B cell (primary cell): ENCODE results near the gene DDX23. TPM values are rescaled to one million over a fixed set of nuclear protein-coding genes. Genes with fewer than 3 reads are reported as not detected.

Experiments
- ATAC-seq: fragments of 200-7000 bp; cut with Tn5 transposase; one replicate; pipeline ENCODE4 v1.10.0; 2021; ENCODE audit warnings: low read depth, mild to moderate bottlenecking, moderate number of reproducible peaks, moderate library complexity
- CTCF ChIA-PET: fragments of 350-600 bp; sonication (Branson Sonifier 250); formaldehyde crosslinking; loops from one replicate; lab custom pipeline; 2021; ENCODE audit warnings: antibody characterized with exemption, inconsistent platforms; lab: Charles Lee
- POLR2A ChIA-PET: fragments of 350-600 bp; sonication (Branson Sonifier 250); formaldehyde crosslinking; loops from one replicate; lab custom pipeline; 2021; ENCODE audit warnings: antibody characterized with exemption; lab: Charles Lee
- DNase-seq: peaks from one replicate; pipeline ENCODE4 v3.0.0; 2013
- H2AFZ ChIP-seq: 2 replicates; pipeline ENCODE4 v1.6.1; 2012; ENCODE audit warnings: mild to moderate bottlenecking, low read depth, low read length; ENCODE audit not compliant: insufficient read depth, poor library complexity, severe bottlenecking
- H3K27ac ChIP-seq, 2 donors: 1 replicate in 1 of 2; 2 replicates in 1 of 2; pipeline ENCODE4 v1.5.1; 2012 to 2013; ENCODE audit warnings: low read length in 2 of 2, mild to moderate bottlenecking in 2 of 2, moderate library complexity in 1 of 2
- H3K27me3 ChIP-seq, 4 experiments: fragments of 200-600 bp in 1 of 4; sonication (generic) in 1 of 4; replicated peaks in 1 of 4; 1 replicate in 2 of 4; 2 replicates in 2 of 4; pipeline versions ENCODE4 v1.6.1 to v1.7.0; 2013 to 2016; ENCODE audit warnings: low read length in 3 of 4, mild to moderate bottlenecking in 2 of 4, mixed read lengths in 1 of 4, moderate library complexity in 1 of 4; ENCODE audit not compliant: insufficient read depth in 4 of 4, control insufficient read depth in 3 of 4; ENCODE audit errors: control extremely low read depth in 1 of 4
- H3K36me3 ChIP-seq, 2 experiments: replicated peaks in 1 of 2; 1 replicate in 1 of 2; 2 replicates in 1 of 2; pipeline versions ENCODE4 v1.6.1 to v1.7.1; 2013; ENCODE audit warnings: low read length in 1 of 2; ENCODE audit not compliant: insufficient read depth in 2 of 2, control insufficient read depth in 1 of 2; ENCODE audit errors: control extremely low read depth in 1 of 2, extremely low read depth in 1 of 2
- H3K4me1 ChIP-seq, 2 donors: fragments of 200-600 bp in 1 of 2; sonication (generic) in 1 of 2; 1 replicate in 1 of 2; 2 replicates in 1 of 2; pipeline versions ENCODE4 v1.5.1 to v1.6.1; 2013 to 2017; ENCODE audit warnings: low read length in 2 of 2; ENCODE audit not compliant: control insufficient read depth in 2 of 2, insufficient read depth in 2 of 2
- H3K4me2 ChIP-seq: replicated peaks from 2 replicates; pipeline ENCODE3; 2012; ENCODE audit warnings: mild to moderate bottlenecking, low read depth, low read length; ENCODE audit not compliant: poor library complexity, severe bottlenecking
- H3K4me3 ChIP-seq, 5 experiments: fragments of 200-600 bp in 1 of 5; sonication (generic) in 1 of 5; 1 replicate in 3 of 5; 2 replicates in 2 of 5; pipeline versions ENCODE4 v1.5.1 to v1.7.0; 2011 to 2016; ENCODE audit warnings: low read length in 4 of 5, mild to moderate bottlenecking in 4 of 5, low read depth in 2 of 5, control low read depth in 1 of 5, moderate library complexity in 1 of 5; ENCODE audit not compliant: insufficient read depth in 1 of 5; ENCODE audit errors: control extremely low read depth in 1 of 5, extremely low read depth in 1 of 5
- H3K79me2 ChIP-seq: fragments of 200-600 bp; sonication (generic); one replicate; pipeline ENCODE4 v1.6.0; 2016; ENCODE audit warnings: low read length; ENCODE audit not compliant: control insufficient read depth, insufficient read depth
- H3K9ac ChIP-seq: fragments of 200-600 bp; sonication (generic); 2 replicates; pipeline ENCODE4 v1.6.1; 2017; ENCODE audit warnings: mild to moderate bottlenecking, low read length, moderate library complexity
- H3K9me3 ChIP-seq, 3 donors: one replicate each; pipeline versions ENCODE4 v1.6.1 to v1.7.1; 2013; ENCODE audit warnings: low read length in 2 of 3; ENCODE audit not compliant: control insufficient read depth in 2 of 3, insufficient read depth in 1 of 3; ENCODE audit errors: control extremely low read depth in 1 of 3
- H4K20me1 ChIP-seq: 2 replicates; pipeline ENCODE4 v1.6.0; 2012; ENCODE audit warnings: mild to moderate bottlenecking, low read length; ENCODE audit not compliant: insufficient read depth, control insufficient read depth, poor library complexity, severe bottlenecking
- H3K27ac Mint-ChIP-seq: one replicate; pipeline ENCODE4 v1.8.0; 2021; ENCODE audit warnings: mixed read lengths
- H3K27me3 Mint-ChIP-seq: one replicate; pipeline ENCODE4 v1.8.0; 2021; ENCODE audit warnings: mixed read lengths
- H3K4me1 Mint-ChIP-seq: one replicate; pipeline ENCODE4 v1.8.0; 2021; ENCODE audit warnings: mixed read lengths
- H3K4me3 Mint-ChIP-seq: one replicate; pipeline ENCODE4 v1.8.0; 2021; ENCODE audit warnings: mixed read lengths
- H3K9me3 Mint-ChIP-seq: one replicate; pipeline ENCODE4 v1.8.0; 2022; ENCODE audit warnings: mixed read lengths; ENCODE audit not compliant: insufficient read depth
- CTCF ChIP-seq: fragments of 200-600 bp; IDR thresholded peaks from one replicate; pipeline ENCODE4 v1.8.0; 2022; ENCODE audit warnings: antibody characterized with exemption, mild to moderate bottlenecking
- EZH2 ChIP-seq: IDR thresholded peaks from 2 replicates; pipeline ENCODE4 v1.6.1; 2012; ENCODE audit warnings: borderline replicate concordance, low read depth, mild to moderate bottlenecking, moderate library complexity, low read length; ENCODE audit not compliant: insufficient read depth, poor library complexity, severe bottlenecking
- WGBS: methylation state at CpG from one replicate; pipeline ENCODE4 v1.1.5; 2013; ENCODE audit warnings: missing lambda C conversion rate; ENCODE audit not compliant: insufficient coverage; 5-methylcytosine and 5-hydroxymethylcytosine counted together
- intact Hi-C: fragments of 100-400 bp; cut with micrococcal nuclease; formaldehyde crosslinking; loops from one replicate; pipeline ENCODE4 v1.10.0; 2022
- polyA plus RNA-seq: library from polyadenylated mRNA; depleted of rRNA; stranded (reverse); fragments of >200 nt; gene quantifications from 2 replicates; pipeline ENCODE4 v1.2.3, GENCODE V29; 2012
- total RNA-seq, 2 donors: library from RNA; stranded (reverse); fragments of 120-200 nt in 1 of 2; gene quantifications; 1 replicate in 1 of 2; 2 replicates in 1 of 2; pipeline versions ENCODE4 v1.2.3 to v1.2.4, GENCODE V29; 2013 to 2022

DDX23 gene
- total and polyA plus RNA-seq, 2 donors (not counting 1 experiment from before 2014, with no cell fraction given) = 76.1 to 135 TPM

- Mint-ChIP-seq H3K4me3 (no peak overlapping the region), H3K27ac (no peak overlapping the region), H3K9me3 (no peaks in the 10 kb centered on the region), H3K27me3 (no peaks in the 10 kb centered on the region), H3K4me1 (no peaks in the 10 kb centered on the region)
- no peak overlapping the region for H3K4me2 ChIP-seq
- no peaks in the 10 kb centered on the region for H3K9me3 ChIP-seq
- ChIA-PET POLR2A (no interaction called here), CTCF (interaction anchor here (1.2 kb wide), 1 partner anchor 109 kb away, joined by 3 read pairs; no protein-coding TSS in a partner anchor)
- H3K4me1 ChIP-seq = no peaks in the 10 kb centered on the region
- no peak for ATAC-seq
- peaks cover 11% of the 10 kb centered on the region for H4K20me1 ChIP-seq
- WGBS = 88% methylated on average over 2 of the region's 4 CpGs
- H3K27me3 ChIP-seq = no peaks in the 10 kb centered on the region
- H3K9ac ChIP-seq = no peak overlapping the region
- no peaks in the 10 kb centered on the region for H3K79me2 ChIP-seq
- no peak overlapping the region for H3K4me3 ChIP-seq
- no peak for DNase-seq
- intact Hi-C loops = no loop called here
- no peak overlapping the region for H2AFZ ChIP-seq
- H3K27ac ChIP-seq = no peak overlapping the region
- TF ChIP-seq EZH2 (no peak), CTCF (no peak)
- H3K36me3 ChIP-seq = peaks cover 3 to 17% of the 10 kb centered on the region in 2 experiments
Measured at GRCh38 chr12:48824905-48825304, 27.1 kb downstream of the DDX23 start.

GRCh38 chr12:48824112-48824511 lies 27.9 kb downstream of the DDX23 start:
- peaks cover 6% of the 10 kb centered on the region for H4K20me1 ChIP-seq
- Mint-ChIP-seq H3K4me1 (peaks cover 1% of the 10 kb centered on the region), H3K27ac (no peak overlapping the region), H3K4me3 (no peak overlapping the region), H3K27me3 (no peaks in the 10 kb centered on the region), H3K9me3 (no peaks in the 10 kb centered on the region)
- TF ChIP-seq EZH2 = no peak
- no peak for TF ChIP-seq CTCF
- CTCF ChIA-PET = interaction anchor here (0.8 to 1.2 kb wide), 2 partner anchors 9 to 110 kb away, joined by 3 read pairs; no protein-coding TSS in a partner anchor
- peaks cover 3 to 9% of the 10 kb centered on the region in 2 experiments for H3K36me3 ChIP-seq
- no peak overlapping the region for H3K27ac ChIP-seq
- no peaks in the 10 kb centered on the region for H3K79me2 ChIP-seq
- DNase-seq = no peak
- ATAC-seq = no peak
- no peak overlapping the region for H2AFZ ChIP-seq
- no peak overlapping the region for H3K4me2 ChIP-seq
- H3K4me1 ChIP-seq = peaks cover 0 to under 1% of the 10 kb centered on the region in 2 donors
- H3K4me3 ChIP-seq = no peak overlapping the region
- H3K9ac ChIP-seq = no peak overlapping the region
- intact Hi-C loops = no loop called here
- WGBS = 89% methylated on average over 5 of the region's 12 CpGs
- POLR2A ChIA-PET = no interaction called here
- H3K27me3 ChIP-seq = no peaks in the 10 kb centered on the region
- H3K9me3 ChIP-seq = no peaks in the 10 kb centered on the region
